Measurements from ENCODE around the gene KRTAP10-2. TPM values are rescaled to one million over a fixed set of nuclear protein-coding genes. Genes with fewer than 3 reads are reported as not detected.

Gene KRTAP10-2
- polyA plus RNA-seq, 1 donor (not counting 4 experiments of a cell fraction or from before 2014, with no cell fraction given) = not detected

DNA sequence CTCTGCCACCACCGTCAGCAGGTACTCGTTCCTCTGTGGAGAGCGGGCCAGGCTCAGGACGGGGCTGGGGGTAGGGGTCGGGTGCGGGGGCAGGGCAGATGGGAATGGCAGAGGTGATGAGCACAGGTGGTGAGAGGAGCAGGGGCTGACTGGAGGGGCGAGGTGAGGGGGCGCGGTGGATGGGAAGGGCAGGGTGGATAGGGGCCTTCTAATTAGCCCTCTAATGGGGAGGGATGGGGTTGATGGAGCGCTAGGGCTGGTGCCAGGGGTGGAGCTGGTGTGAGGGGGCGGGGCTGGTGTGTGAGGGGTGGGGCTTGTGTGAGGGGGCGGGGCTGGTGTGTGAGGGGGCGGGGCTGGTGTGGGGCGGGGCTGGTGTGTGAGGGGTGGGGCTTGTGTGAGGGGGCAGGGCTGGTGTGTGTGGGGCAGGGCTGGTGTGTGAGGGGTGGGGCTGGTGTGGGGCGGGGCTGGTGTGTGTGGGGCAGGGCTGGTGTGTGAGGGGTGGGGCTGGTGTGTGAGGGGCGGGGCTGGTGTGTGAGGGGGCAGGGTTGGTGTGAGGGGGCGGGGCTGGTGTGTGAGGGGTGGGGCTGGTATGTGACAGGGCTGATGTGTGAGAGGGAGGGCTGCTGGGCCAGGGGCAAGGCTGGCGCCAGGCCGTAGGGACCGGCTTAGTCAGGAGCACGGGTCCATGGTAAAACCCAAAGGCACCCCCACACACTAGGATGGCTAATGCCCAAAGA is 17.2 kb downstream of the KRTAP10-2 start:
- no peak for TF ChIP-seq EZH2 (IDR thresholded peaks at IDR 0.05; ENCODE audit: low read length)
- TF ChIP-seq CTCF (optimal IDR thresholded peaks at IDR 0.05 in 1 of 3, IDR thresholded peaks at IDR 0.05 in 1 of 3, conservative IDR thresholded peaks at IDR 0.05 in 1 of 3; ENCODE audit: extremely low read depth in 1 of 3, insufficient read depth in 2 of 3, low read length in 3 of 3) = no peak
- Histone ChIP-seq H3K9me1 (ENCODE audit: control insufficient read depth, extremely low read depth, insufficient read depth, low read length) (no peaks in the 10 kb centered on the region), H2AFZ (ENCODE audit: control insufficient read depth, low read length) (no peak overlapping the region), H3K36me3 (ENCODE audit: control insufficient read depth in 2 of 2, extremely low read depth in 1 of 2, insufficient read depth in 2 of 2, low read length in 2 of 2) (no peaks in the 10 kb centered on the region), H3K4me1 (ENCODE audit: control insufficient read depth, extremely low read depth, insufficient read depth, low read length) (no peaks in the 10 kb centered on the region), H3K79me2 (ENCODE audit: control insufficient read depth, insufficient read depth, low read length) (no peaks in the 10 kb centered on the region), H3K27me3 (ENCODE audit: control insufficient read depth, extremely low read depth, insufficient read depth, low read length) (no peaks in the 10 kb centered on the region), H3K4me3 (ENCODE audit: control insufficient read depth in 2 of 3, extremely low read depth in 1 of 3, insufficient read depth in 2 of 3, low read depth in 1 of 3, low read length in 3 of 3) (no peak overlapping the region), H3K9me3 (ENCODE audit: control insufficient read depth, low read depth, low read length) (peaks cover 4% of the 10 kb centered on the region), H3K27ac (ENCODE audit: control insufficient read depth, insufficient read depth, low read length) (no peak overlapping the region), H3K4me2 (ENCODE audit: control insufficient read depth, extremely low read depth, insufficient read depth, low read depth, low read length) (no peak overlapping the region), H3K9ac (ENCODE audit: control insufficient read depth, extremely low read depth, insufficient read depth, low read length) (no peak overlapping the region), H4K20me1 (ENCODE audit: control insufficient read depth, extremely low read depth, insufficient read depth, low read length) (no peaks in the 10 kb centered on the region)
- FAIRE-seq (no peak), DNase-seq (ENCODE audit: low read depth, low spot score) (no peak)
- dilution Hi-C loops (cut with MboI; ENCODE audit: extremely low pct_ligation_motif_present, low sequenced_read_pairs) = no loop called here

- TF ChIP-seq CTCF (optimal IDR thresholded peaks at IDR 0.05 in 1 of 3, IDR thresholded peaks at IDR 0.05 in 1 of 3, conservative IDR thresholded peaks at IDR 0.05 in 1 of 3; ENCODE audit: extremely low read depth in 1 of 3, insufficient read depth in 2 of 3, low read length in 3 of 3) (no peak), EZH2 (IDR thresholded peaks at IDR 0.05; ENCODE audit: low read length) (no peak)
- no peak overlapping the region for H3K4me3 ChIP-seq (ENCODE audit: control insufficient read depth in 2 of 3, extremely low read depth in 1 of 3, insufficient read depth in 2 of 3, low read depth in 1 of 3, low read length in 3 of 3)
Measured at GRCh38 chr21:44533121-44533890, 18.0 kb downstream of the KRTAP10-2 start.

More at GRCh38 chr21:44533121-44533890, 18.0 kb downstream of the KRTAP10-2 start:
- DNase-seq (ENCODE audit: low read depth, low spot score) = no peak
- FAIRE-seq = no peak
- Histone ChIP-seq H3K79me2 (ENCODE audit: control insufficient read depth, insufficient read depth, low read length) (no peaks in the 10 kb centered on the region), H3K27me3 (ENCODE audit: control insufficient read depth, extremely low read depth, insufficient read depth, low read length) (no peaks in the 10 kb centered on the region), H3K9me3 (ENCODE audit: control insufficient read depth, low read depth, low read length) (peaks cover 4% of the 10 kb centered on the region), H3K9me1 (ENCODE audit: control insufficient read depth, extremely low read depth, insufficient read depth, low read length) (no peaks in the 10 kb centered on the region), H2AFZ (ENCODE audit: control insufficient read depth, low read length) (no peak overlapping the region), H3K27ac (ENCODE audit: control insufficient read depth, insufficient read depth, low read length) (no peak overlapping the region), H3K4me2 (ENCODE audit: control insufficient read depth, extremely low read depth, insufficient read depth, low read depth, low read length) (no peak overlapping the region), H3K4me1 (ENCODE audit: control insufficient read depth, extremely low read depth, insufficient read depth, low read length) (no peaks in the 10 kb centered on the region), H3K9ac (ENCODE audit: control insufficient read depth, extremely low read depth, insufficient read depth, low read length) (no peak overlapping the region), H4K20me1 (ENCODE audit: control insufficient read depth, extremely low read depth, insufficient read depth, low read length) (no peaks in the 10 kb centered on the region), H3K36me3 (ENCODE audit: control insufficient read depth in 2 of 2, extremely low read depth in 1 of 2, insufficient read depth in 2 of 2, low read length in 2 of 2) (no peaks in the 10 kb centered on the region)
- dilution Hi-C loops (cut with MboI; ENCODE audit: extremely low pct_ligation_motif_present, low sequenced_read_pairs) = no loop called here
